Activated CD8-positive, alpha-beta T cell treated with anti-CD3 and anti-CD28 coated beads for 36 hours (primary cell): Measurements from ENCODE around the gene WDR18. TPM values are rescaled to one million over a fixed set of nuclear protein-coding genes. Genes with fewer than 3 reads are reported as not detected.

Experiments
- ATAC-seq: fragments of 200-7000 bp; cut with Tn5 transposase; one replicate; pipeline ENCODE4 v1.10.0; 2021; ENCODE audit warnings: mild to moderate bottlenecking, moderate library complexity
- CTCF ChIA-PET: fragments of 350-600 bp; sonication (Branson Sonifier 250); formaldehyde crosslinking; loops from one replicate; lab custom pipeline; 2021; ENCODE audit warnings: antibody characterized with exemption; lab: Charles Lee
- POLR2A ChIA-PET: fragments of 350-600 bp; sonication (Branson Sonifier 250); formaldehyde crosslinking; loops from one replicate; lab custom pipeline; 2021; ENCODE audit warnings: antibody characterized with exemption; lab: Charles Lee
- DNase-seq: peaks from one replicate; pipeline ENCODE4 v3.0.0-alpha.2; 2020
- H3K27ac Mint-ChIP-seq: one replicate; pipeline ENCODE4 v1.8.0; 2021; ENCODE audit warnings: mild to moderate bottlenecking, mixed read lengths
- H3K27me3 Mint-ChIP-seq: one replicate; pipeline ENCODE4 v1.8.0; 2021; ENCODE audit warnings: mixed read lengths
- H3K36me3 Mint-ChIP-seq: one replicate; pipeline ENCODE4 v1.8.0; 2021; ENCODE audit warnings: low read depth, mixed read lengths
- H3K4me1 Mint-ChIP-seq: one replicate; pipeline ENCODE4 v1.8.0; 2021; ENCODE audit warnings: low read depth, mixed read lengths
- H3K4me3 Mint-ChIP-seq: one replicate; pipeline ENCODE4 v1.8.0; 2021; ENCODE audit warnings: mild to moderate bottlenecking, moderate library complexity, mixed read lengths
- H3K9me3 Mint-ChIP-seq: one replicate; pipeline ENCODE4 v1.8.0; 2021; ENCODE audit warnings: mixed read lengths
- CTCF ChIP-seq: fragments of 200-600 bp; IDR thresholded peaks from one replicate; pipeline ENCODE4 v1.8.0; 2022; ENCODE audit warnings: antibody characterized with exemption, mild to moderate bottlenecking
- intact Hi-C: fragments of 100-400 bp; cut with micrococcal nuclease; formaldehyde crosslinking; loops from one replicate; pipeline ENCODE4 v1.10.0; 2022
- total RNA-seq, 2 experiments: library from RNA; stranded (reverse); gene quantifications; one replicate each; pipeline ENCODE4 v1.2.3, GENCODE V29; 2021

Gene WDR18
- total RNA-seq, 2 experiments from 2014 or later = 75.3 to 78.1 TPM

- Mint-ChIP-seq H3K9me3 (no peaks in the 10 kb centered on the region), H3K27me3 (no peaks in the 10 kb centered on the region), H3K36me3 (peaks cover 27% of the 10 kb centered on the region), H3K4me1 (peaks cover 42% of the 10 kb centered on the region), H3K27ac (peak overlapping the region; percentile 82), H3K4me3 (peak overlapping the region; percentile 91)
- CTCF ChIA-PET = interaction anchor here (0.8 to 2.1 kb wide), 7 partner anchors 8 to 57 kb away, joined by 3 to 10 read pairs (median 4); partner anchors contain the start of genes ARHGAP45 and WDR18
- ATAC-seq (peak; percentile 62), DNase-seq (peak; percentile 95)
- TF ChIP-seq CTCF = no peak
- intact Hi-C loops = no loop called here
- POLR2A ChIA-PET = interaction anchor here (0.6 to 7.1 kb wide), 7 partner anchors 12 to 42 kb away, joined by 3 to 68 read pairs (median 4); partner anchors contain the start of genes ARHGAP45 and CNN2
These were observed 56.5 kb downstream of the WDR18 start for GRCh38 chr19:1040476-1041271.

- POLR2A ChIA-PET = interaction anchor here (0.6 to 7.1 kb wide), 8 partner anchors 13 to 41 kb away, joined by 3 to 68 read pairs (median 5); partner anchors contain the start of genes ARHGAP45, CNN2 and RNU6-2
These were observed 57.2 kb downstream of the WDR18 start for GRCh38 chr19:1041272-1041834.

GRCh38 chr19:1041835-1042685 is 57.9 kb downstream of the WDR18 start:
- ChIA-PET CTCF (interaction anchor here (1.2 to 2.1 kb wide), 3 partner anchors 10 to 69 kb away, joined by 3 to 10 read pairs (median 3); no protein-coding TSS in a partner anchor), POLR2A (interaction anchor here (0.9 to 7.1 kb wide), 6 partner anchors 13 to 40 kb away, joined by 3 to 68 read pairs (median 6); partner anchors contain the start of genes ARHGAP45, CNN2 and RNU6-2)
- ATAC-seq (no peak), DNase-seq (no peak)
- H3K27ac Mint-ChIP-seq = no peak overlapping the region
- TF ChIP-seq CTCF = no peak
- peaks cover 42% of the 10 kb centered on the region for H3K4me1 Mint-ChIP-seq
- peak overlapping the region; percentile 91 for H3K4me3 Mint-ChIP-seq
- no peaks in the 10 kb centered on the region for H3K9me3 Mint-ChIP-seq
- no peaks in the 10 kb centered on the region for H3K27me3 Mint-ChIP-seq
- intact Hi-C loops = no loop called here
- H3K36me3 Mint-ChIP-seq = peaks cover 18% of the 10 kb centered on the region

More at GRCh38 chr19:1041272-1041834, 57.2 kb downstream of the WDR18 start:
- DNase-seq (no peak), ATAC-seq (no peak)
- no peak for TF ChIP-seq CTCF
- H3K27ac Mint-ChIP-seq = no peak overlapping the region
- peaks cover 42% of the 10 kb centered on the region for H3K4me1 Mint-ChIP-seq
- H3K4me3 Mint-ChIP-seq = peak overlapping the region; percentile 91
- CTCF ChIA-PET = interaction anchor here (0.8 to 2.1 kb wide), 4 partner anchors 10 to 26 kb away, joined by 3 to 10 read pairs (median 5); partner anchors contain the start of gene ARHGAP45
- intact Hi-C loops = no loop called here
- no peaks in the 10 kb centered on the region for H3K27me3 Mint-ChIP-seq
- peaks cover 21% of the 10 kb centered on the region for H3K36me3 Mint-ChIP-seq
- no peaks in the 10 kb centered on the region for H3K9me3 Mint-ChIP-seq

- intact Hi-C loops = no loop called here
- CTCF ChIA-PET = interaction anchor here (1.0 to 2.1 kb wide), 3 partner anchors 11 to 68 kb away, joined by 3 to 10 read pairs (median 3); no protein-coding TSS in a partner anchor
- Mint-ChIP-seq H3K27me3 (no peaks in the 10 kb centered on the region), H3K4me1 (peaks cover 36% of the 10 kb centered on the region), H3K4me3 (no peak overlapping the region), H3K9me3 (no peaks in the 10 kb centered on the region), H3K27ac (no peak overlapping the region), H3K36me3 (peaks cover 13% of the 10 kb centered on the region)
- ATAC-seq (no peak), DNase-seq (no peak)
- POLR2A ChIA-PET = interaction anchor here (1.1 to 7.1 kb wide), 2 partner anchors 14 to 29 kb away, joined by 4 to 68 read pairs; partner anchors contain the start of gene CNN2
- TF ChIP-seq CTCF = no peak
These were observed 58.8 kb downstream of the WDR18 start for GRCh38 chr19:1042689-1043511.
